PC-3 (cell line): ENCODE measurements around the gene IGFBP2. TPM values are rescaled to one million over a fixed set of nuclear protein-coding genes. Genes with fewer than 3 reads are reported as not detected.

Experiments used
- ATAC-seq: fragments of 200-7000 bp; cut with Tn5 transposase; 2 replicates; pipeline ENCODE4 v1.9.1; 2020; ENCODE audit warnings: mild to moderate bottlenecking, moderate library complexity
- BruUV-seq: library from RNA; stranded (reverse); fragments of 400-500 nt; replicated peaks from 2 replicates; lab custom pipeline; 2021; lab: Mats Ljungman, UMichigan
- CTCF ChIA-PET: fragments of 300-600 bp; sonication (Branson Sonifier 250); formaldehyde crosslinking; loops from one replicate; lab custom pipeline; 2022; ENCODE audit warnings: antibody characterized with exemption; lab: Charles Lee
- POLR2A ChIA-PET: fragments of 300-600 bp; sonication (Branson Sonifier 250); formaldehyde crosslinking; loops from one replicate; lab custom pipeline; 2022; ENCODE audit warnings: antibody characterized with exemption; ENCODE audit not compliant: unreplicated experiment; lab: Charles Lee
- DNase-seq: peaks from one replicate; pipeline ENCODE4 v3.0.0-alpha.2; 2015
- H2AFZ ChIP-seq: fragments of 300-600 bp; sonication (generic); 2 replicates; pipeline ENCODE4 v1.6.0; 2016; ENCODE audit warnings: antibody characterized with exemption, low read length
- H3F3A ChIP-seq: fragments of 300-600 bp; sonication (generic); one replicate; pipeline ENCODE4 v1.6.0; 2017; ENCODE audit warnings: antibody characterized with exemption, low read length, control low read depth, mild to moderate bottlenecking; ENCODE audit not compliant: unreplicated experiment
- H3K27ac ChIP-seq: fragments of 300-600 bp; sonication (generic); 2 replicates; pipeline ENCODE4 v1.5.1; 2016; ENCODE audit warnings: mild to moderate bottlenecking, low read length
- H3K27me3 ChIP-seq: fragments of 300-600 bp; sonication (generic); 2 replicates; pipeline ENCODE4 v1.6.1; 2016; ENCODE audit warnings: low read length, mixed read lengths
- H3K36me3 ChIP-seq: fragments of 300-600 bp; sonication (generic); 2 replicates; pipeline ENCODE4 v1.6.1; 2016; ENCODE audit warnings: low read depth, mixed run types, low read length, mixed read lengths
- H3K4me1 ChIP-seq: fragments of 300-600 bp; sonication (generic); 2 replicates; pipeline ENCODE4 v1.5.1; 2016; ENCODE audit warnings: low read length; ENCODE audit not compliant: insufficient read depth
- H3K4me2 ChIP-seq: fragments of 300-600 bp; sonication (generic); 2 replicates; pipeline ENCODE4 v1.6.0; 2016; ENCODE audit warnings: low read length
- H3K4me3 ChIP-seq: fragments of 300-600 bp; sonication (generic); 2 replicates; pipeline ENCODE4 v1.5.1; 2016; ENCODE audit warnings: mild to moderate bottlenecking, low read length, mixed read lengths
- H3K79me2 ChIP-seq: fragments of 300-600 bp; sonication (generic); 2 replicates; pipeline ENCODE4 v1.6.1; 2017; ENCODE audit warnings: low read length, mixed read lengths
- H3K9ac ChIP-seq: fragments of 300-600 bp; sonication (generic); 2 replicates; pipeline ENCODE4 v1.6.0; 2016; ENCODE audit warnings: mild to moderate bottlenecking, low read length
- H3K9me2 ChIP-seq: fragments of 300-600 bp; sonication (generic); replicated peaks from 2 replicates; pipeline ENCODE4 v1.6.1; 2016; ENCODE audit warnings: mixed run types, low read length, mixed read lengths
- H3K9me3 ChIP-seq: fragments of 300-600 bp; sonication (generic); 2 replicates; pipeline ENCODE4 v1.6.1; 2016; ENCODE audit warnings: low read length, mixed read lengths
- H4K20me1 ChIP-seq: fragments of 300-600 bp; sonication (generic); 2 replicates; pipeline ENCODE4 v1.6.1; 2016; ENCODE audit warnings: low read length, mixed read lengths
- EZH2 ChIP-seq: fragments of 300-600 bp; sonication (generic); IDR thresholded peaks from one replicate; pipeline ENCODE4 v1.6.1; 2017; ENCODE audit warnings: antibody characterized with exemption, mild to moderate bottlenecking, low read length; ENCODE audit not compliant: unreplicated experiment
- EZH2phosphoT487 ChIP-seq: fragments of 300-600 bp; sonication (generic); IDR thresholded peaks from 2 replicates; pipeline ENCODE4 v1.6.1; 2018; ENCODE audit warnings: mild to moderate bottlenecking, antibody characterized with exemption, low read length, borderline replicate concordance
- intact Hi-C: fragments of 100-400 bp; cut with micrococcal nuclease; formaldehyde crosslinking; loops from 2 replicates; pipeline ENCODE4 v1.9.0; 2023
- total RNA-seq: library from RNA; depleted of rRNA; stranded (reverse); fragments of >200 nt; gene quantifications from 2 replicates; pipeline ENCODE4 v1.2.3, GENCODE V29; 2014
- TF ChIP-seq, protein P1 (sequence below): fragments of 300-600 bp; sonication (generic); conservative IDR thresholded peaks from 2 replicates; pipeline ENCODE4 v1.5.1; 2017; ENCODE audit warnings: antibody characterized with exemption, low read depth, mild to moderate bottlenecking, low read length

The IGFBP2 gene
- total RNA-seq, 1 experiment from 2014 or later = 174 TPM

DNA sequence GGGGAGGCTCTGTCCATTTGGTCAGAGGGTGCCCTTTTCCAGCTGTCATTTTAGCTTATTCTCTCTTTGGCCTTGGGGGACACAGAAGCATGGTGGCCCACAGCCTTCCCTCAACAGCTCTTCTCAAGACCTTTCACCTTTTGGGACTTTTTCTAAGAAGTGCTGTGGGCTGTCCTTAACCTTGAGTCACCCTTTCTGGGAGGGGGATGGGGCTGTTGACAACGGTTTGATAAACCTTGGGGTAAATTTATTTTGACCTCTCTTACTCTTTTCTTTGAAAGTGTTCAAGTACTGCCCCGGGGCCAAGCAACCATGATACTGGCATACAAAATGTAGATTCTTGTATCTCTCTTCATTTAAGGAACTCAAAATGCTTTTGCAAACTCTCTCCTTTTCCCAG lies 48.5 kb downstream of the IGFBP2 start:
- CTCF ChIA-PET = no interaction called here
- DNase-seq = no peak
- H3K79me2 ChIP-seq = no peaks in the 10 kb centered on the region
- H3K27ac ChIP-seq = no peak overlapping the region
- no peak overlapping the region for H3K9ac ChIP-seq
- no peak overlapping the region; the same call in 1 of the 2 replicates for H3K4me2 ChIP-seq
- H3K9me2 ChIP-seq = no peaks in the 10 kb centered on the region
- H3K9me3 ChIP-seq = no peaks in the 10 kb centered on the region
- H3K27me3 ChIP-seq = no peaks in the 10 kb centered on the region
- no peak overlapping the region for H2AFZ ChIP-seq
- no peaks in the 10 kb centered on the region for H3K36me3 ChIP-seq
- no peak for ATAC-seq
- H3K4me1 ChIP-seq = peaks cover 5% of the 10 kb centered on the region; the same call in 1 of the 2 replicates
- POLR2A ChIA-PET = no interaction called here
- H3K4me3 ChIP-seq = no peak overlapping the region
- H4K20me1 ChIP-seq = no peaks in the 10 kb centered on the region
- TF ChIP-seq, protein P1, sequence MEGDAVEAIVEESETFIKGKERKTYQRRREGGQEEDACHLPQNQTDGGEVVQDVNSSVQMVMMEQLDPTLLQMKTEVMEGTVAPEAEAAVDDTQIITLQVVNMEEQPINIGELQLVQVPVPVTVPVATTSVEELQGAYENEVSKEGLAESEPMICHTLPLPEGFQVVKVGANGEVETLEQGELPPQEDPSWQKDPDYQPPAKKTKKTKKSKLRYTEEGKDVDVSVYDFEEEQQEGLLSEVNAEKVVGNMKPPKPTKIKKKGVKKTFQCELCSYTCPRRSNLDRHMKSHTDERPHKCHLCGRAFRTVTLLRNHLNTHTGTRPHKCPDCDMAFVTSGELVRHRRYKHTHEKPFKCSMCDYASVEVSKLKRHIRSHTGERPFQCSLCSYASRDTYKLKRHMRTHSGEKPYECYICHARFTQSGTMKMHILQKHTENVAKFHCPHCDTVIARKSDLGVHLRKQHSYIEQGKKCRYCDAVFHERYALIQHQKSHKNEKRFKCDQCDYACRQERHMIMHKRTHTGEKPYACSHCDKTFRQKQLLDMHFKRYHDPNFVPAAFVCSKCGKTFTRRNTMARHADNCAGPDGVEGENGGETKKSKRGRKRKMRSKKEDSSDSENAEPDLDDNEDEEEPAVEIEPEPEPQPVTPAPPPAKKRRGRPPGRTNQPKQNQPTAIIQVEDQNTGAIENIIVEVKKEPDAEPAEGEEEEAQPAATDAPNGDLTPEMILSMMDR = no peak
- TF ChIP-seq EZH2 = no peak
- TF ChIP-seq EZH2phosphoT487 = no peak
- no peaks in the 10 kb centered on the region for H3F3A ChIP-seq
- intact Hi-C loops = loop anchor here (1.0 kb wide), 2 partner anchors 829 to 1032 kb away; no protein-coding TSS in a partner anchor
- BruUV-seq = no TSS peak

GRCh38 chr2:216683846-216684245 lies 50.6 kb downstream of the IGFBP2 start:
- no peaks in the 10 kb centered on the region for H3K27me3 ChIP-seq
- H3K36me3 ChIP-seq = no peaks in the 10 kb centered on the region
- no peaks in the 10 kb centered on the region for H3K79me2 ChIP-seq
- H3K27ac ChIP-seq = no peak overlapping the region
- ATAC-seq (no peak), DNase-seq (no peak)
- no TSS peak for BruUV-seq
- H3K4me1 ChIP-seq = peaks cover 5% of the 10 kb centered on the region; the same call in 1 of the 2 replicates
- H3K4me2 ChIP-seq = no peak overlapping the region
- H3K9me2 ChIP-seq = no peaks in the 10 kb centered on the region
- intact Hi-C loops = no loop called here
- no peaks in the 10 kb centered on the region for H3K9me3 ChIP-seq
- no peaks in the 10 kb centered on the region for H3F3A ChIP-seq
- TF ChIP-seq EZH2phosphoT487 (no peak), EZH2 (no peak)
- TF ChIP-seq, protein P1 = no peak
- POLR2A ChIA-PET = no interaction called here
- H2AFZ ChIP-seq = no peak overlapping the region
- no peak overlapping the region for H3K4me3 ChIP-seq
- H3K9ac ChIP-seq = no peak overlapping the region
- CTCF ChIA-PET = no interaction called here
- no peaks in the 10 kb centered on the region for H4K20me1 ChIP-seq

- no peaks in the 10 kb centered on the region for H3K27me3 ChIP-seq
- no peak overlapping the region for H3K9ac ChIP-seq
- H3K4me1 ChIP-seq = peaks cover 5% of the 10 kb centered on the region; the same call in 1 of the 2 replicates
- no peak overlapping the region for H2AFZ ChIP-seq
- ChIA-PET CTCF (no interaction called here), POLR2A (no interaction called here)
- no peaks in the 10 kb centered on the region for H3F3A ChIP-seq
- H3K79me2 ChIP-seq = no peaks in the 10 kb centered on the region
- ATAC-seq (no peak), DNase-seq (no peak)
- H3K9me2 ChIP-seq = no peaks in the 10 kb centered on the region
- no peaks in the 10 kb centered on the region for H3K36me3 ChIP-seq
- H3K4me2 ChIP-seq = no peak overlapping the region
- intact Hi-C loops = no loop called here
- H3K9me3 ChIP-seq = no peaks in the 10 kb centered on the region
- no peaks in the 10 kb centered on the region for H4K20me1 ChIP-seq
- TF ChIP-seq EZH2 (no peak), EZH2phosphoT487 (no peak)
- TF ChIP-seq, protein P1 = no peak
- no TSS peak for BruUV-seq
- H3K4me3 ChIP-seq = no peak overlapping the region
- no peak overlapping the region for H3K27ac ChIP-seq
These were observed 52.2 kb downstream of the IGFBP2 start for GRCh38 chr2:216685327-216685875.
